Neuronal stem cell (in vitro differentiated cells): ENCODE measurements around the gene ENAH.

Source experiments
- DNase-seq: peaks from one replicate; pipeline ENCODE4 v3.0.0-alpha.2; 2013; ENCODE audit warnings: low spot score
- H2AFZ ChIP-seq: one replicate; pipeline ENCODE4 v1.6.1; 2013; ENCODE audit warnings: mild to moderate bottlenecking, low read length, inconsistent platforms
- H2AK5ac ChIP-seq: 2 replicates; pipeline ENCODE4 v1.6.1; 2013; ENCODE audit warnings: low read depth, mild to moderate bottlenecking, inconsistent platforms, low read length, moderate library complexity, mixed read lengths
- H2BK120ac ChIP-seq: 2 replicates; pipeline ENCODE4 v1.6.1; 2013; ENCODE audit warnings: low read depth, mild to moderate bottlenecking, inconsistent platforms, low read length, moderate library complexity, mixed read lengths
- H2BK12ac ChIP-seq: one replicate; pipeline ENCODE4 v1.6.1; 2013; ENCODE audit warnings: low read length, inconsistent platforms
- H2BK15ac ChIP-seq: 2 replicates; pipeline ENCODE4 v1.6.1; 2013; ENCODE audit warnings: mild to moderate bottlenecking, low read length, inconsistent platforms, mixed read lengths
- H2BK5ac ChIP-seq: one replicate; pipeline ENCODE4 v1.6.1; 2013; ENCODE audit warnings: inconsistent platforms, mild to moderate bottlenecking, low read length, moderate library complexity
- H3K14ac ChIP-seq: one replicate; pipeline ENCODE4 v1.6.1; 2013; ENCODE audit warnings: low read length, inconsistent platforms
- H3K18ac ChIP-seq: 2 replicates; pipeline ENCODE4 v1.6.1; 2013; ENCODE audit warnings: low read length, inconsistent platforms
- H3K23ac ChIP-seq: 2 replicates; pipeline ENCODE4 v1.6.1; 2013; ENCODE audit warnings: low read depth, mild to moderate bottlenecking, mixed read lengths, low read length, inconsistent platforms; ENCODE audit not compliant: poor library complexity
- H3K27ac ChIP-seq: replicated peaks from 3 replicates; pipeline ENCODE4 v1.5.1; 2013; ENCODE audit warnings: low read length, inconsistent platforms
- H3K27me3 ChIP-seq, 3 experiments: 2 replicates each; pipeline ENCODE4 v1.6.1; 2013; ENCODE audit warnings: low read length in 3 of 3, mild to moderate bottlenecking in 2 of 3, inconsistent platforms in 1 of 3, low read depth in 1 of 3, mixed read lengths in 1 of 3, moderate library complexity in 1 of 3; ENCODE audit not compliant: control insufficient read depth in 3 of 3, insufficient read depth in 3 of 3
- H3K36me3 ChIP-seq, 2 donors: replicated peaks in 1 of 2; 2 replicates each; pipeline ENCODE4 v1.6.1; 2013; ENCODE audit warnings: low read length in 2 of 2; ENCODE audit not compliant: control insufficient read depth in 2 of 2, insufficient read depth in 2 of 2
- H3K4ac ChIP-seq: 2 replicates; pipeline ENCODE4 v1.6.1; 2013; ENCODE audit warnings: inconsistent platforms, mild to moderate bottlenecking, low read length, moderate library complexity
- H3K4me1 ChIP-seq, 2 donors: 1 replicate in 1 of 2; 2 replicates in 1 of 2; pipeline ENCODE4 v1.6.1; 2013; ENCODE audit warnings: low read length in 2 of 2, low read depth in 1 of 2; ENCODE audit not compliant: control insufficient read depth in 2 of 2, insufficient read depth in 1 of 2
- H3K4me2 ChIP-seq: one replicate; pipeline ENCODE4 v1.6.1; 2013; ENCODE audit warnings: mild to moderate bottlenecking, low read length, inconsistent platforms; ENCODE audit not compliant: insufficient read depth, poor library complexity, severe bottlenecking
- H3K4me3 ChIP-seq, 2 donors: 2 replicates each; pipeline ENCODE4 v1.5.1; 2013; ENCODE audit warnings: low read length in 2 of 2, mild to moderate bottlenecking in 2 of 2, inconsistent platforms in 1 of 2, moderate library complexity in 1 of 2
- H3K79me1 ChIP-seq: one replicate; pipeline ENCODE4 v1.6.1; 2013; ENCODE audit warnings: low read depth, mild to moderate bottlenecking, inconsistent platforms, low read length, moderate library complexity
- H3K9ac ChIP-seq: one replicate; pipeline ENCODE4 v1.6.1; 2013; ENCODE audit warnings: mild to moderate bottlenecking, low read depth, low read length, inconsistent platforms; ENCODE audit not compliant: poor library complexity
- H3K9me3 ChIP-seq, 2 donors: replicated peaks in 1 of 2; 2 replicates each; pipeline versions ENCODE3 to v1.6.1; 2013; ENCODE audit warnings: low read length in 2 of 2, mild to moderate bottlenecking in 2 of 2, inconsistent platforms in 1 of 2, low read depth in 1 of 2, mixed read lengths in 1 of 2, moderate library complexity in 1 of 2; ENCODE audit not compliant: control insufficient read depth in 2 of 2, insufficient read depth in 1 of 2
- H4K8ac ChIP-seq: one replicate; pipeline ENCODE4 v1.6.1; 2013; ENCODE audit warnings: low read depth, mild to moderate bottlenecking, inconsistent platforms, low read length, moderate library complexity
- H4K91ac ChIP-seq: one replicate; pipeline ENCODE4 v1.6.1; 2013; ENCODE audit warnings: low read length, low read depth, mild to moderate bottlenecking, inconsistent platforms; ENCODE audit not compliant: poor library complexity
- WGBS, 2 donors: extraction: QIAGEN DNeasy Blood & Tissue Kit; methylation state at CpG; one replicate each; pipeline ENCODE4 v1.1.7; 2013; ENCODE audit warnings: missing lambda C conversion rate in 2 of 2, mixed read lengths in 1 of 2; ENCODE audit not compliant: insufficient read length in 2 of 2, insufficient replicate concordance in 1 of 2; ENCODE audit errors: extremely low coverage in 2 of 2; 5-methylcytosine and 5-hydroxymethylcytosine counted together

ENAH gene

DNA sequence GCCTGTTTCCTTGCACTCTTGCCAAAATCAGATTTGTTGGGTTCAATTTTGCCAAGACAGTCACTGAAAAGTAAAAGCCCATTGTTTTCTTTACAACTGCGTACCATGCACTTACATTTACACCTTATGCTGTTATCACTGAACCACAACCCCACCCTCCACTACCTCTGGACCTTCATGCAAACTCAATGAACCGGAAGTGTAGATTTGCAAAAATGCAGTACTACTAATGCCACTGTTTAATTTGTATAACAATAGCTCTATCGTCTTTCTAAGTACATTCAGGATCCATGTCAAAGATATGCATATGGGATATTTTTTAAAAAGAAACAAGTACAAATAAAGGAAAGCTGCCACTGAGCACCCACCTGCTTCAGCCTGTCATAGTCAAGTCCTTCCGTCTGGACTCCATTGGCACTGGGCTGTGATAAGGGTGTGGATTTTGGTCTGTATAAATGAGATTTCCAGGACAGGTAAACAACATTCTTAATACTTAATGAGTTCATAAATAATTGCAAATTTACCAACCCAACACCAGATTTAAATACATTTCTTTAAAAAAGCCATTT is 152.2 kb downstream of the ENAH start:
- Histone ChIP-seq H3K23ac (no peak overlapping the region), H2BK12ac (no peak overlapping the region), H3K79me1 (no peaks in the 10 kb centered on the region), H3K4ac (no peak overlapping the region), H2BK120ac (no peak overlapping the region), H3K9me3 (no peaks in the 10 kb centered on the region), H3K4me2 (no peak overlapping the region), H3K36me3 (peaks cover 5 to 97% of the 10 kb centered on the region in 2 donors), H3K27ac (no peak overlapping the region), H2AFZ (no peak overlapping the region), H3K18ac (no peak overlapping the region), H2BK15ac (no peak overlapping the region), H2AK5ac (no peak overlapping the region), H3K4me1 (no peaks in the 10 kb centered on the region), H4K8ac (no peak overlapping the region), H2BK5ac (no peak overlapping the region), H3K9ac (no peak overlapping the region), H3K27me3 (no peaks in the 10 kb centered on the region), H3K14ac (no peak overlapping the region), H4K91ac (no peak overlapping the region), H3K4me3 (no peak overlapping the region)
- DNase-seq, result no peak
- no CpG with 5 or more reads among the region's 4 CpGs for WGBS, 2 donors

DNA sequence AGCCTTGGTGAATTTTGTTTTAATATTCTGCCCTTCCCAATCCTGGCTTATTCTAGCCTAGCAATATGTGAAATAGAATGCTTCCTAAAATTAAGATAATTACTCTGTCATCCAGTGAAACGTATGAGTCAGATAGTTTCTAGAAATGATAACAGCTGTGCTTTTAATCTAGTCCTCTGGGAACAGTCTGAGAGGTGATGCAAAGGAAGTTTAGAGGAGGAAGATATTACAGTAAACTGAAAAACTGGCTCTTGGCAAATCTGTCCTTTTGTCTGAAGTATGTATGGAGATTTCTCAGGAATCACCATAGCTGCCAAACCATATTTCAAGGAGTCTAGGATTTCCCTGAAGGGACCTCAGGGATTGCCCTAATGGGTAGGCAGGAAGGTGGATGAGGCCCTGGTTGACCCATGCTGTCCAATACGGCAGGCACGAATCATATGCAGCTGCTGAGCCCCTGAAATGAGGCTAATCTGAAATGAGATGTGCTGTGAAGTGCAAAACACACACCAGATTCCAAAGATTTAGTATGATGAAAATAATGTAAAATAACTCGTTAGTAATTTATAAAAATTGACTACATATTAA is 154.3 kb downstream of the ENAH start:
- Histone ChIP-seq H3K4me1 (no peaks in the 10 kb centered on the region), H2AK5ac (no peak overlapping the region), H3K4ac (no peak overlapping the region), H3K4me2 (no peak overlapping the region), H2BK15ac (no peak overlapping the region), H3K9me3 (no peaks in the 10 kb centered on the region), H4K91ac (no peak overlapping the region), H2BK5ac (no peak overlapping the region), H3K27ac (no peak overlapping the region), H2AFZ (no peak overlapping the region), H3K14ac (no peak overlapping the region), H3K79me1 (no peaks in the 10 kb centered on the region), H3K9ac (no peak overlapping the region), H3K27me3 (no peaks in the 10 kb centered on the region), H2BK120ac (no peak overlapping the region), H4K8ac (no peak overlapping the region), H3K18ac (no peak overlapping the region), H2BK12ac (no peak overlapping the region), H3K4me3 (no peak overlapping the region), H3K23ac (no peak overlapping the region), H3K36me3 (peaks cover 5 to 96% of the 10 kb centered on the region in 2 donors)
- no CpG with 5 or more reads among the region's 4 CpGs for WGBS, 2 donors
- no peak for DNase-seq

DNA sequence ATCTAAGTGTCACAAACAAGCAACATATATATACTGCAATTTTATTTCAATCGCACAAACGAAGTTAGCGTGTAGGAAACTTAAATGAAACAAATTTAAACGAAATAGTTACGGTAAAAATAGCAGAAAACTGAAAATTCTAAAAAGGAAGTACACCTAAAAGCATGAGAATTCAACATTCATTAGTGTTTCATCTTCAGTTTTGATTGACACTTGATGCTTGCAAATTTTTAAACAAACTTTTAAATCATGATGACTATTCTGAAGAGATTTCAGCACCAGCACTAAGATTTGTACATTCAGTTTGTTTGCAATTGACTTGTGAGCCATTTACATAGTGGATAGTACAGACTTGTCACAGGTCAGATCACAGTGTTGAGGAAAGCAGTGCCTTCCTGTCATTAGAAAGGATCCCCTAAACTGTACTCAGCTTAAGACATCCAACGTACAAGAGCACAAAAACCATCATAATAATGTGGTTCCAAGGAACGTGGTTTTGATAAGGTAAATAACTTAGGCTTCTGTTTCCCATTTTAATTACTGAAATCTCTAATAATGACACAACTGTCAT is 158.0 kb downstream of the ENAH start:
- Histone ChIP-seq H3K9me3 (no peaks in the 10 kb centered on the region), H2AK5ac (no peak overlapping the region), H3K9ac (no peak overlapping the region), H3K4me2 (no peak overlapping the region), H3K18ac (no peak overlapping the region), H2BK5ac (no peak overlapping the region), H4K8ac (no peak overlapping the region), H3K4ac (no peak overlapping the region), H2BK15ac (no peak overlapping the region), H2BK12ac (no peak overlapping the region), H3K27ac (no peak overlapping the region), H3K27me3 (no peaks in the 10 kb centered on the region), H2AFZ (no peak overlapping the region), H2BK120ac (no peak overlapping the region), H3K4me3 (no peak overlapping the region), H4K91ac (no peak overlapping the region), H3K14ac (no peak overlapping the region), H3K36me3 (peaks cover 5 to 79% of the 10 kb centered on the region in 2 donors), H3K4me1 (no peaks in the 10 kb centered on the region), H3K23ac (no peak overlapping the region), H3K79me1 (no peaks in the 10 kb centered on the region)
- WGBS, 2 donors, result no CpG with 5 or more reads among the region's 7 CpGs
- no peak for DNase-seq

DNA sequence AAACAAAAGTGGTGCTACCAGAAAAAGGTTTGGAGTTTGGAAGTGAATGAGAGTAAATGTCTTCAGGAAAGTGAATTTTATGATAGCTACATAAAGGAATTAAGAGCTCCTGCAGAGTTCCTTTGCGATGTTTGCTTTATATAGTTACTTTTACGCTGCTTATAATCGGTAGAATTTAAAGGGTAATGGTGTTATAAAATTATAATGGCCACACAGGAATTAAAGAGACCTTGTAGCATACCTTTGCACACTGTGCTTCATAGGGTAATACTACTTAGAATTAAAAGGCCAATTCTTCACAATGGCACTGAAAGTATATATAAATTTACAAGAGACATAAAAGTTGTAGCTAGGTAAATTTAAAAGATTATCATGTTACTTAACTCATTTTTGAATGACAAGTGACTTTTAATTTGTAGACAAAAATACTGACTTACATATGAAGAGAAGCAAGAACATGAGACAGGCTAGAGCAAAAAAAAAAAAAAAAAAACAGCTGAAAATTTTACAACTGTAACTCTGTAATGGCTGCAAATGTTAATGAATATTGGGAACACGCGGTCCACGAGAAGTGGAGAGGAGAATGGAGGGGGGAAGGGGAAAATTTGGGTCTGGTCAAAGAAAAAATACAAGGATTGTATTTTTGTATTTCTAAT is 159.2 kb downstream of the ENAH start:
- H3K27me3 ChIP-seq, result no peaks in the 10 kb centered on the region
- H3K36me3 ChIP-seq, result peaks cover 5 to 68% of the 10 kb centered on the region in 2 donors
- no peak overlapping the region for H2BK5ac ChIP-seq
- H3K9ac ChIP-seq, result no peak overlapping the region
- no peak overlapping the region for H3K4me2 ChIP-seq
- H2BK15ac ChIP-seq, result no peak overlapping the region
- no peak overlapping the region for H4K91ac ChIP-seq
- no peak overlapping the region for H3K27ac ChIP-seq
- no peak overlapping the region for H4K8ac ChIP-seq
- DNase-seq, result no peak
- no peak overlapping the region for H3K23ac ChIP-seq
- H2BK12ac ChIP-seq, result no peak overlapping the region
- WGBS, 2 donors, result no CpG with 5 or more reads among the region's 6 CpGs
- no peak overlapping the region for H3K18ac ChIP-seq
- H3K4ac ChIP-seq, result no peak overlapping the region
- H3K14ac ChIP-seq, result no peak overlapping the region
- H2BK120ac ChIP-seq, result no peak overlapping the region
- H2AK5ac ChIP-seq, result no peak overlapping the region
- H3K9me3 ChIP-seq, result no peaks in the 10 kb centered on the region
- peaks cover 0 to 2% of the 10 kb centered on the region in 2 donors for H3K4me1 ChIP-seq
- no peak overlapping the region for H3K4me3 ChIP-seq
- H3K79me1 ChIP-seq, result no peaks in the 10 kb centered on the region
- H2AFZ ChIP-seq, result no peak overlapping the region
